Measurements from ENCODE around the gene IMP4. TPM values are rescaled to one million over a fixed set of nuclear protein-coding genes. Genes with fewer than 3 reads are reported as not detected.

IMP4 gene
- total RNA-seq, 1 experiment from 2014 or later: 89.2 TPM

DNA sequence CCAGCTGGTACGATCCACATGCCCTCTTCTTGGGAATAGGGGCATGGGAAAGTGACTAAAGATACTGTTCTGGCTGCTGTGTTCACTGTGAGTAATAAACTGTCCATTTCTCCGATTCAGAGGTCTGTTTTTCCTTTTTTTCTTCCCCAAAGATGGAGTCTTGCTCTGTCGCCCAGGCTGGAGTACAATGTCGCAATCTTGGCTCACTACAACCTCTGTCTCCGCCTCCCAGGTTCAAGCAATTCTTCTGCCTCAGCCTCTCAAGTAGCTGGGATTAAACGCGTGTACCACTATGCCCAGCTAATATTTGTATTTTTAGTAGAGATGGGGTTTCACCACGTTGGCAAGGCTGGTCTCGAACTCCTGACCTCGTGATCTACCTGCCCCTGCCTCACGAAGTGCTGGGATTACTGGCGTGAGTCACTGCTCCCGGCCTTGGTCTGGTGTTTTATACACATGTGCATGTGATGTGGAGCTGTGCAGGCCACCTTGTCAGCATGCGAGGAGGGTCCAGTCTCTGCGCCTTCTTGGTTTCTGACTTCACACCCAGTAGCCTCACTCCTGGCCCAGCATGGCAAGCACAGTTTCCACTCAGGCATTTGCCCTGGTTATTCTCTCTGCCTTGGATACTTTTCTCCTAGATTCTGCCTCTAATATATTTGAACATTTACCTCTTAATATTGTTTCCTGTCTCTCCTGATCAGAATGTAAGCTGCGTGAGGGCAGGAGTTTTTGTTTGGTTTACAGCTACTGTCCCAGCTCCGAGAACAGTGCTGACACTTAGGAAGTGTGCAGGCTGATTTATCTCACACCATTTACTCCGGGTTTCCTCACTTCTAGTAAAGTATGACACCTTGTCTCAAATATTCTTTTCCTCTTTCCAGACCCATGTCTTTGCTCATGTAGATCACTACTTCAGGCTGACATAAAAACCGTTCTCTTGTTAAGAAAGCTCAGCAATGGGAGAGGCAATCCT, 32.9 kb downstream of the IMP4 start:
- ChIA-PET CTCF (interaction anchor here (1.9 kb wide), 1 partner anchor 52 kb away, joined by 4 read pairs; no protein-coding TSS in a partner anchor), POLR2A (no interaction called here)
- Mint-ChIP-seq H3K27ac (no peak overlapping the region), H3K36me3 (peaks cover 12% of the 10 kb centered on the region), H3K9me3 (no peaks in the 10 kb centered on the region), H3K4me1 (peaks cover 17% of the 10 kb centered on the region), H3K4me3 (no peak overlapping the region), H3K27me3 (ENCODE audit: low read depth) (peaks cover 4% of the 10 kb centered on the region)
- DNase-seq (ENCODE audit: low spot score) (no peak), ATAC-seq (no peak)
- TF ChIP-seq, protein P1, sequence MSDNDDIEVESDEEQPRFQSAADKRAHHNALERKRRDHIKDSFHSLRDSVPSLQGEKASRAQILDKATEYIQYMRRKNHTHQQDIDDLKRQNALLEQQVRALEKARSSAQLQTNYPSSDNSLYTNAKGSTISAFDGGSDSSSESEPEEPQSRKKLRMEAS (CRISPR knock-in tag; IDR thresholded peaks at IDR 0.05): no peak
- TF ChIP-seq, protein P2, sequence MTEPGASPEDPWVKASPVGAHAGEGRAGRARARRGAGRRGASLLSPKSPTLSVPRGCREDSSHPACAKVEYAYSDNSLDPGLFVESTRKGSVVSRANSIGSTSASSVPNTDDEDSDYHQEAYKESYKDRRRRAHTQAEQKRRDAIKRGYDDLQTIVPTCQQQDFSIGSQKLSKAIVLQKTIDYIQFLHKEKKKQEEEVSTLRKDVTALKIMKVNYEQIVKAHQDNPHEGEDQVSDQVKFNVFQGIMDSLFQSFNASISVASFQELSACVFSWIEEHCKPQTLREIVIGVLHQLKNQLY (CRISPR knock-in tag; IDR thresholded peaks at IDR 0.05): no peak
- TF ChIP-seq RELA (CRISPR knock-in tag; IDR thresholded peaks at IDR 0.05; ENCODE audit: borderline replicate concordance): no peak
- TF ChIP-seq TEAD4 (CRISPR knock-in tag; IDR thresholded peaks at IDR 0.05): no peak
- no peak for TF ChIP-seq EMX1 (CRISPR knock-in tag; IDR thresholded peaks at IDR 0.05)
- no peak for TF ChIP-seq OVOL2 (CRISPR knock-in tag; IDR thresholded peaks at IDR 0.05; ENCODE audit: borderline replicate concordance)
- TF ChIP-seq HMGA2 (CRISPR knock-in tag; IDR thresholded peaks at IDR 0.05): no peak
- no peak for TF ChIP-seq SOX15 (CRISPR knock-in tag; IDR thresholded peaks at IDR 0.05)
- TF ChIP-seq NFATC4 (CRISPR knock-in tag; IDR thresholded peaks at IDR 0.05): no peak
- TF ChIP-seq ZNF219 (CRISPR knock-in tag; IDR thresholded peaks at IDR 0.05; ENCODE audit: borderline replicate concordance): no peak
- no peak for TF ChIP-seq GTF2I (CRISPR knock-in tag; conservative IDR thresholded peaks at IDR 0.05)
- TF ChIP-seq, protein P3, sequence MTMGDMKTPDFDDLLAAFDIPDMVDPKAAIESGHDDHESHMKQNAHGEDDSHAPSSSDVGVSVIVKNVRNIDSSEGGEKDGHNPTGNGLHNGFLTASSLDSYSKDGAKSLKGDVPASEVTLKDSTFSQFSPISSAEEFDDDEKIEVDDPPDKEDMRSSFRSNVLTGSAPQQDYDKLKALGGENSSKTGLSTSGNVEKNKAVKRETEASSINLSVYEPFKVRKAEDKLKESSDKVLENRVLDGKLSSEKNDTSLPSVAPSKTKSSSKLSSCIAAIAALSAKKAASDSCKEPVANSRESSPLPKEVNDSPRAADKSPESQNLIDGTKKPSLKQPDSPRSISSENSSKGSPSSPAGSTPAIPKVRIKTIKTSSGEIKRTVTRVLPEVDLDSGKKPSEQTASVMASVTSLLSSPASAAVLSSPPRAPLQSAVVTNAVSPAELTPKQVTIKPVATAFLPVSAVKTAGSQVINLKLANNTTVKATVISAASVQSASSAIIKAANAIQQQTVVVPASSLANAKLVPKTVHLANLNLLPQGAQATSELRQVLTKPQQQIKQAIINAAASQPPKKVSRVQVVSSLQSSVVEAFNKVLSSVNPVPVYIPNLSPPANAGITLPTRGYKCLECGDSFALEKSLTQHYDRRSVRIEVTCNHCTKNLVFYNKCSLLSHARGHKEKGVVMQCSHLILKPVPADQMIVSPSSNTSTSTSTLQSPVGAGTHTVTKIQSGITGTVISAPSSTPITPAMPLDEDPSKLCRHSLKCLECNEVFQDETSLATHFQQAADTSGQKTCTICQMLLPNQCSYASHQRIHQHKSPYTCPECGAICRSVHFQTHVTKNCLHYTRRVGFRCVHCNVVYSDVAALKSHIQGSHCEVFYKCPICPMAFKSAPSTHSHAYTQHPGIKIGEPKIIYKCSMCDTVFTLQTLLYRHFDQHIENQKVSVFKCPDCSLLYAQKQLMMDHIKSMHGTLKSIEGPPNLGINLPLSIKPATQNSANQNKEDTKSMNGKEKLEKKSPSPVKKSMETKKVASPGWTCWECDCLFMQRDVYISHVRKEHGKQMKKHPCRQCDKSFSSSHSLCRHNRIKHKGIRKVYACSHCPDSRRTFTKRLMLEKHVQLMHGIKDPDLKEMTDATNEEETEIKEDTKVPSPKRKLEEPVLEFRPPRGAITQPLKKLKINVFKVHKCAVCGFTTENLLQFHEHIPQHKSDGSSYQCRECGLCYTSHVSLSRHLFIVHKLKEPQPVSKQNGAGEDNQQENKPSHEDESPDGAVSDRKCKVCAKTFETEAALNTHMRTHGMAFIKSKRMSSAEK (CRISPR knock-in tag; IDR thresholded peaks at IDR 0.05; ENCODE audit: borderline replicate concordance): no peak
- TF ChIP-seq, protein P4, sequence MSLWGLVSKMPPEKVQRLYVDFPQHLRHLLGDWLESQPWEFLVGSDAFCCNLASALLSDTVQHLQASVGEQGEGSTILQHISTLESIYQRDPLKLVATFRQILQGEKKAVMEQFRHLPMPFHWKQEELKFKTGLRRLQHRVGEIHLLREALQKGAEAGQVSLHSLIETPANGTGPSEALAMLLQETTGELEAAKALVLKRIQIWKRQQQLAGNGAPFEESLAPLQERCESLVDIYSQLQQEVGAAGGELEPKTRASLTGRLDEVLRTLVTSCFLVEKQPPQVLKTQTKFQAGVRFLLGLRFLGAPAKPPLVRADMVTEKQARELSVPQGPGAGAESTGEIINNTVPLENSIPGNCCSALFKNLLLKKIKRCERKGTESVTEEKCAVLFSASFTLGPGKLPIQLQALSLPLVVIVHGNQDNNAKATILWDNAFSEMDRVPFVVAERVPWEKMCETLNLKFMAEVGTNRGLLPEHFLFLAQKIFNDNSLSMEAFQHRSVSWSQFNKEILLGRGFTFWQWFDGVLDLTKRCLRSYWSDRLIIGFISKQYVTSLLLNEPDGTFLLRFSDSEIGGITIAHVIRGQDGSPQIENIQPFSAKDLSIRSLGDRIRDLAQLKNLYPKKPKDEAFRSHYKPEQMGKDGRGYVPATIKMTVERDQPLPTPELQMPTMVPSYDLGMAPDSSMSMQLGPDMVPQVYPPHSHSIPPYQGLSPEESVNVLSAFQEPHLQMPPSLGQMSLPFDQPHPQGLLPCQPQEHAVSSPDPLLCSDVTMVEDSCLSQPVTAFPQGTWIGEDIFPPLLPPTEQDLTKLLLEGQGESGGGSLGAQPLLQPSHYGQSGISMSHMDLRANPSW (CRISPR knock-in tag; conservative IDR thresholded peaks at IDR 0.05; ENCODE audit: low read depth): no peak
- no peak for TF ChIP-seq GRHL2 (CRISPR knock-in tag; IDR thresholded peaks at IDR 0.05; ENCODE audit: insufficient replicate concordance, severe bottlenecking)
- no peak for TF ChIP-seq NR1H2 (CRISPR knock-in tag; IDR thresholded peaks at IDR 0.05)
- no peak for TF ChIP-seq CREB1 (CRISPR knock-in tag; IDR thresholded peaks at IDR 0.05)
- TF ChIP-seq KAT7 (CRISPR knock-in tag; IDR thresholded peaks at IDR 0.05; ENCODE audit: borderline replicate concordance): no peak

Measured in WTC11 (cell line).